Activated naive CD8-positive, alpha-beta T cell treated with anti-CD3 and anti-CD28 coated beads, Interleukin-2, amount 50 U/mL, for 24 hours (primary cell): ENCODE data around the gene GPR152.

Experiments
- ATAC-seq: fragments of 150-1000 bp; cut with Tn5 transposase; one replicate; pipeline ENCODE4 v1.10.0; 2021
- DNase-seq: peaks from one replicate; pipeline ENCODE4 v3.0.0; 2021
- H3K27ac Mint-ChIP-seq: one replicate; pipeline ENCODE4 v1.8.0; 2021; ENCODE audit warnings: mild to moderate bottlenecking, mixed read lengths
- H3K27me3 Mint-ChIP-seq: one replicate; pipeline ENCODE4 v1.8.0; 2021; ENCODE audit warnings: mixed read lengths
- H3K36me3 Mint-ChIP-seq: one replicate; pipeline ENCODE4 v1.8.0; 2021; ENCODE audit warnings: low read depth, mixed read lengths
- H3K4me1 Mint-ChIP-seq: one replicate; pipeline ENCODE4 v1.8.0; 2021; ENCODE audit warnings: mixed read lengths
- H3K4me3 Mint-ChIP-seq: one replicate; pipeline ENCODE4 v1.8.0; 2021; ENCODE audit warnings: mild to moderate bottlenecking, moderate library complexity, mixed read lengths
- H3K9me3 Mint-ChIP-seq: one replicate; pipeline ENCODE4 v1.8.0; 2021; ENCODE audit warnings: mixed read lengths

The GPR152 gene

GRCh38 chr11:67401495-67402191 is 50.9 kb downstream of the GPR152 start, which contains the start of gene PPP1CA:
PPP1CA (minus strand) TSS chr11:67401858; CDS start chr11:67401782, 76 bp downstream.
- Mint-ChIP-seq H3K4me3 (peak within 1 kb of the TSS; percentile 88), H3K36me3 (peaks cover 32% of the 10 kb centered on the region), H3K4me1 (peaks cover 61% of the 10 kb centered on the region), H3K27me3 (no peaks in the 10 kb centered on the region), H3K9me3 (no peaks in the 10 kb centered on the region), H3K27ac (peak within 1 kb of the TSS; percentile 87)
- ATAC-seq (peak; percentile 64), DNase-seq (peak; percentile 92)
